Measurements from ENCODE around the gene NELFA.
A peak's percentile ranks its signal among the peaks of the same experiment; 100 is the strongest.
"Not testable (repeated sequence)": the region's sequence is repeated elsewhere in the genome, so short reads cannot be mapped to it uniquely, and the experiment has no call there.

Gene NELFA

DNA sequence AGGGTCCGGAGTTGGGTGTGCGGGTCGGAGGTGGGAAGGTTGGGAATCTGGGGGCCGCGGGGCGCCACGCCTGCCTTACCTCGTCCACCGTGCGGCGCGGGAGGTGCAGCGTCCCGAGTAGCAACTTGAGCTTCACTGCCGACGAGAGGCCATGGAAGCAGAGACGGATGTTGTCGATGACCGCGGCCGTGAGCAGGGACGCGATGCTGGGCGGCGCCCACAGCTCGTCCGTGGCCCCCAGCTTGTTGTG is 178 bp downstream of the NELFA start:
- no peak for TF ChIP-seq CTCF (IDR thresholded peaks at IDR 0.05; ENCODE audit: borderline replicate concordance, insufficient read depth, low read depth, low read length)
- H3K4me3 ChIP-seq (ENCODE audit: low read depth, low read length): peak overlapping the region; percentile 89

- H3K4me3 ChIP-seq (ENCODE audit: low read depth, low read length): peak overlapping the region; percentile 89
- no peak for TF ChIP-seq CTCF (IDR thresholded peaks at IDR 0.05; ENCODE audit: borderline replicate concordance, insufficient read depth, low read depth, low read length)
Observed at GRCh38 chr4:2007804-2008670, 737 bp downstream of the NELFA start.

- peak overlapping the region; percentile 89 for H3K4me3 ChIP-seq (ENCODE audit: low read depth, low read length)
- no peak for TF ChIP-seq CTCF (IDR thresholded peaks at IDR 0.05; ENCODE audit: borderline replicate concordance, insufficient read depth, low read depth, low read length)
Observed at GRCh38 chr4:2006956-2007653, 1.7 kb downstream of the NELFA start.

GRCh38 chr4:2006367-2006766 is 2.4 kb downstream of the NELFA start:
- H3K4me3 ChIP-seq (ENCODE audit: low read depth, low read length): no peak overlapping the region
- no peak for TF ChIP-seq CTCF (IDR thresholded peaks at IDR 0.05; ENCODE audit: borderline replicate concordance, insufficient read depth, low read depth, low read length)

DNA sequence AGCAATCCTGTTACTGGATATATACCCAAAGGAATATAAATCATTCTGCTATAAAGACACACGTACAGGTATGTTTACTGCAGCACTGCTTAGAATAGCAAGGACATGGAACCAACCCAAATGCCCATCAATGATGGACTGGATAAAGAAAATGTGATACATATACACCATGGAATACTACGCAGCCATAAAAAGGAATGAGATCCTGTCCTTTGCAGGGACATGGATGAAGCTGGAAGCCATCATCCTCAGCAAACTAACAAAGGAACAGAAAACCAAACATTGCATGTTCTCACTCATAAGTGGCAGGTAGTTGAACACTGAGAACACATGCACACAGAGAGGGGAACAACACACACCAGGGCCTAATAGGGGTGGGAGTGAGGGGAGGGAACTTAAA is 5.4 kb downstream of the NELFA start:
- not testable (repeated sequence) for H3K4me3 ChIP-seq (ENCODE audit: low read depth, low read length)

GRCh38 chr4:1999308-1999707 is 9.5 kb downstream of the NELFA start:
- not testable (repeated sequence) for H3K4me3 ChIP-seq (ENCODE audit: low read depth, low read length)

- no peak overlapping the region for H3K4me3 ChIP-seq (ENCODE audit: low read depth, low read length)
- no peak for TF ChIP-seq CTCF (IDR thresholded peaks at IDR 0.05; ENCODE audit: borderline replicate concordance, insufficient read depth, low read depth, low read length)
Observed at GRCh38 chr4:1998296-1998695, 10.5 kb downstream of the NELFA start.

DNA sequence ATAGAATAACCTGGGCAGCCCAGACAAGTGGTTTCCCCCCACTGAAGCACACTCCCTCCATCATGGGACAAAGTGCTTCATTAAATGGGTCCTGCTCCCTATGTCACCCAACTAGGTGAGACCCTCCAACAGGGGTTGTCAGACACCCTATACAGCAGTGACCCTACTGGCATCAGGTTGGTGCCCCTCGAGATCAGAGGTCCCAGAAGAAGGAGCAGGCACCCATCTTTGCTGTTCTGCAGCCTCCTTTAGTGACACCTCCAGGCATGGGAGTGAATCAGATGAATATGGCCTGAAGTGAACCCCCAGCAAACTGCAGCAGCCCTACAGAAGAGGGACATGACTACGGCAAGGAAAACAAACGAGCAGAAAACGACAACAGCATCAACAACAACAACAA is 11.1 kb downstream of the NELFA start:
- TF ChIP-seq CTCF (IDR thresholded peaks at IDR 0.05; ENCODE audit: borderline replicate concordance, insufficient read depth, low read depth, low read length): no peak
- no peak overlapping the region for H3K4me3 ChIP-seq (ENCODE audit: low read depth, low read length)

Data from GM12875 (cell line).